ENCODE results near the gene TRUB1.

The TRUB1 gene

GRCh38 chr10:114912470-114912859 lies 25.5 kb upstream of the TRUB1 start:
- H3K4me3 ChIP-seq (replicated peaks; ENCODE audit: low read depth, low read length) = no peak overlapping the region
- no peak for DNase-seq (ENCODE audit: extremely low read depth, low read depth)
- TF ChIP-seq CTCF (IDR thresholded peaks at IDR 0.05; ENCODE audit: low read depth, low read length, missing control alignments) = no peak

GRCh38 chr10:114914560-114914959 lies 23.4 kb upstream of the TRUB1 start:
- DNase-seq (ENCODE audit: extremely low read depth, low read depth) = no peak
- no peak for TF ChIP-seq CTCF (IDR thresholded peaks at IDR 0.05; ENCODE audit: low read depth, low read length, missing control alignments)
- no peak overlapping the region for H3K4me3 ChIP-seq (replicated peaks; ENCODE audit: low read depth, low read length)

GRCh38 chr10:114915294-114915693 lies 22.7 kb upstream of the TRUB1 start:
- H3K4me3 ChIP-seq (replicated peaks; ENCODE audit: low read depth, low read length) = no peak overlapping the region
- no peak for DNase-seq (ENCODE audit: extremely low read depth, low read depth)
- no peak for TF ChIP-seq CTCF (IDR thresholded peaks at IDR 0.05; ENCODE audit: low read depth, low read length, missing control alignments)

GRCh38 chr10:114916653-114917052 lies 21.3 kb upstream of the TRUB1 start:
- no peak overlapping the region for H3K4me3 ChIP-seq (replicated peaks; ENCODE audit: low read depth, low read length)
- no peak for DNase-seq (ENCODE audit: extremely low read depth, low read depth)
- TF ChIP-seq CTCF (IDR thresholded peaks at IDR 0.05; ENCODE audit: low read depth, low read length, missing control alignments) = no peak

- DNase-seq (ENCODE audit: extremely low read depth, low read depth) = no peak
- no peak for TF ChIP-seq CTCF (IDR thresholded peaks at IDR 0.05; ENCODE audit: low read depth, low read length, missing control alignments)
- no peak overlapping the region for H3K4me3 ChIP-seq (replicated peaks; ENCODE audit: low read depth, low read length)
Measured at GRCh38 chr10:114917459-114917858, 20.5 kb upstream of the TRUB1 start.

- H3K4me3 ChIP-seq (replicated peaks; ENCODE audit: low read depth, low read length) = no peak overlapping the region
- no peak for DNase-seq (ENCODE audit: extremely low read depth, low read depth)
- TF ChIP-seq CTCF (IDR thresholded peaks at IDR 0.05; ENCODE audit: low read depth, low read length, missing control alignments) = no peak
Measured at GRCh38 chr10:114917927-114918672, 19.9 kb upstream of the TRUB1 start.

GRCh38 chr10:114920459-114920858 lies 17.5 kb upstream of the TRUB1 start:
- TF ChIP-seq CTCF (IDR thresholded peaks at IDR 0.05; ENCODE audit: low read depth, low read length, missing control alignments) = no peak
- no peak for DNase-seq (ENCODE audit: extremely low read depth, low read depth)
- no peak overlapping the region for H3K4me3 ChIP-seq (replicated peaks; ENCODE audit: low read depth, low read length)
